H1 (cell line): Measurements from ENCODE around the gene ARHGEF3. TPM values are rescaled to one million over a fixed set of nuclear protein-coding genes. Genes with fewer than 3 reads are reported as not detected.

Experiments
- CTCF ChIA-PET: fragments of 300-600 bp; sonication (Branson Sonifier 250); formaldehyde crosslinking; loops from one replicate; lab custom pipeline; 2021; ENCODE audit not compliant: partially characterized antibody; lab: Charles Lee
- POLR2A ChIA-PET: fragments of 300-600 bp; sonication (Branson Sonifier 250); formaldehyde crosslinking; loops from one replicate; lab custom pipeline; 2021; ENCODE audit warnings: inconsistent platforms; ENCODE audit not compliant: partially characterized antibody; lab: Charles Lee
- DNase-seq, 2 experiments: peaks; one replicate each; pipeline versions ENCODE4 v3.0.0 to v3.0.0-alpha.2; 2010 to 2022; ENCODE audit warnings: low spot score in 2 of 2, low read depth in 1 of 2, mixed read lengths in 1 of 2
- FAIRE-seq: peaks from 2 replicates; lab custom pipeline; 2011; peaks lifted over from hg19 to GRCh38; lab: Jason Lieb, UNC
- H2AFZ ChIP-seq: 2 replicates; pipeline ENCODE4 v1.8.1; 2012; ENCODE audit warnings: low read length, inconsistent platforms
- H2AK5ac ChIP-seq: 2 replicates; pipeline ENCODE4 v1.6.1; 2013; ENCODE audit warnings: low read depth, low read length
- H2BK120ac ChIP-seq: replicated peaks from 2 replicates; pipeline ENCODE3; 2013; ENCODE audit warnings: low read depth, low read length, inconsistent platforms
- H2BK12ac ChIP-seq: 2 replicates; pipeline ENCODE4 v1.6.1; 2013; ENCODE audit warnings: low read depth, low read length
- H2BK15ac ChIP-seq: 2 replicates; pipeline ENCODE4 v1.6.1; 2013; ENCODE audit warnings: low read length
- H2BK20ac ChIP-seq: 2 replicates; pipeline ENCODE4 v1.6.1; 2013; ENCODE audit warnings: low read length
- H2BK5ac ChIP-seq: 2 replicates; pipeline ENCODE4 v1.6.1; 2013; ENCODE audit warnings: low read depth, low read length
- H3K14ac ChIP-seq: 2 replicates; pipeline ENCODE4 v1.6.1; 2013; ENCODE audit warnings: inconsistent platforms; ENCODE audit not compliant: insufficient read length
- H3K18ac ChIP-seq: 2 replicates; pipeline ENCODE4 v1.6.1; 2013; ENCODE audit warnings: low read length; ENCODE audit errors: extremely low read depth
- H3K23ac ChIP-seq: 2 replicates; pipeline ENCODE4 v1.6.1; 2013; ENCODE audit warnings: inconsistent platforms; ENCODE audit not compliant: insufficient read length
- H3K23me2 ChIP-seq: 2 replicates; pipeline ENCODE4 v1.6.1; 2013; ENCODE audit warnings: low read depth, low read length
- H3K27ac ChIP-seq: 2 replicates; pipeline ENCODE4 v1.6.1; 2011; ENCODE audit warnings: low read depth, low read length, inconsistent platforms
- H3K27me3 ChIP-seq, 4 experiments: replicated peaks in 1 of 4; 1 replicate in 1 of 4; 2 replicates in 3 of 4; pipeline versions ENCODE4 v1.6.1 to v1.8.1; 2011 to 2013; ENCODE audit warnings: low read length in 3 of 4, mild to moderate bottlenecking in 3 of 4, inconsistent platforms in 2 of 4, mixed read lengths in 2 of 4, moderate library complexity in 1 of 4; ENCODE audit not compliant: control insufficient read depth in 3 of 4, insufficient read depth in 3 of 4; ENCODE audit errors: extremely low read depth in 1 of 4
- H3K36me3 ChIP-seq, 4 experiments: 2 replicates each; pipeline versions ENCODE4 v1.6.1 to v1.8.1; 2011 to 2013; ENCODE audit warnings: mild to moderate bottlenecking in 4 of 4, low read length in 3 of 4, moderate library complexity in 2 of 4, control low read depth in 1 of 4, inconsistent platforms in 1 of 4; ENCODE audit not compliant: insufficient read depth in 4 of 4, control insufficient read depth in 2 of 4
- H3K4ac ChIP-seq: replicated peaks from 2 replicates; pipeline ENCODE3; 2013; ENCODE audit warnings: low read length, low read depth, mixed read lengths, inconsistent platforms; ENCODE audit not compliant: insufficient read length
- H3K4me1 ChIP-seq, 4 experiments: replicated peaks in 1 of 4; 1 replicate in 1 of 4; 2 replicates in 3 of 4; pipeline versions ENCODE4 v1.6.1 to v1.8.1; 2011 to 2013; ENCODE audit warnings: low read length in 3 of 4, inconsistent platforms in 2 of 4, mixed read lengths in 1 of 4; ENCODE audit not compliant: insufficient read depth in 4 of 4, control insufficient read depth in 3 of 4
- H3K4me2 ChIP-seq, 2 experiments: 2 replicates each; pipeline versions ENCODE4 v1.6.1 to v1.8.1; 2011 to 2013; ENCODE audit warnings: low read depth in 2 of 2, low read length in 2 of 2, control low read depth in 1 of 2, inconsistent platforms in 1 of 2, mild to moderate bottlenecking in 1 of 2; ENCODE audit not compliant: insufficient read depth in 1 of 2
- H3K4me3 ChIP-seq, 4 experiments: fragments of 200-600, 300-600 bp in 1 of 4; sonication (generic), shearing (Covaris generic), sonication (Bioruptor Twin) in 1 of 4; 2 replicates each; pipeline versions ENCODE4 v1.5.1 to v1.8.1; 2011 to 2016; ENCODE audit warnings: low read length in 4 of 4, low read depth in 3 of 4, control low read depth in 2 of 4, inconsistent platforms in 2 of 4, mild to moderate bottlenecking in 2 of 4, mixed read lengths in 1 of 4, moderate library complexity in 1 of 4; ENCODE audit not compliant: insufficient read depth in 2 of 4; ENCODE audit errors: extremely low read depth in 1 of 4
- H3K56ac ChIP-seq: replicated peaks from 2 replicates; pipeline ENCODE3; 2013; ENCODE audit warnings: low read depth, mild to moderate bottlenecking, mixed read lengths, low read length, inconsistent platforms; ENCODE audit not compliant: insufficient read length
- H3K79me1 ChIP-seq: 2 replicates; pipeline ENCODE4 v1.6.1; 2013; ENCODE audit warnings: low read depth, low read length, control low read depth
- H3K79me2 ChIP-seq, 2 experiments: 2 replicates each; pipeline versions ENCODE4 v1.6.1 to v1.8.1; 2012 to 2013; ENCODE audit warnings: low read length in 2 of 2, mild to moderate bottlenecking in 2 of 2, inconsistent platforms in 1 of 2; ENCODE audit not compliant: insufficient read depth in 2 of 2, control insufficient read depth in 1 of 2
- H3K9ac ChIP-seq, 4 experiments: replicated peaks in 1 of 4; 1 replicate in 1 of 4; 2 replicates in 3 of 4; pipeline versions ENCODE4 v1.6.1 to v1.8.1; 2011 to 2013; ENCODE audit warnings: low read depth in 3 of 4, low read length in 3 of 4, control low read depth in 2 of 4, mild to moderate bottlenecking in 2 of 4, moderate library complexity in 2 of 4, inconsistent platforms in 1 of 4; ENCODE audit errors: extremely low read depth in 1 of 4
- H3K9me3 ChIP-seq, 2 experiments: 2 replicates each; pipeline versions ENCODE4 v1.6.1 to v1.8.1; 2012 to 2013; ENCODE audit warnings: mild to moderate bottlenecking in 2 of 2, moderate library complexity in 2 of 2, control low read depth in 1 of 2, inconsistent platforms in 1 of 2, low read depth in 1 of 2, low read length in 1 of 2, mixed read lengths in 1 of 2; ENCODE audit not compliant: insufficient read depth in 2 of 2
- H4K20me1 ChIP-seq, 2 experiments: replicated peaks in 1 of 2; 2 replicates each; pipeline versions ENCODE3 to v1.8.1; 2011 to 2013; ENCODE audit warnings: inconsistent platforms in 2 of 2, low read length in 2 of 2, mild to moderate bottlenecking in 1 of 2; ENCODE audit not compliant: insufficient read depth in 2 of 2, control insufficient read depth in 1 of 2
- H4K5ac ChIP-seq: 2 replicates; pipeline ENCODE4 v1.6.1; 2013; ENCODE audit warnings: low read length, low read depth, mixed read lengths, inconsistent platforms; ENCODE audit not compliant: insufficient read length
- H4K8ac ChIP-seq: 2 replicates; pipeline ENCODE4 v1.8.0; 2013; ENCODE audit warnings: mild to moderate bottlenecking, moderate library complexity, low read length, inconsistent platforms; ENCODE audit not compliant: insufficient read depth; ENCODE audit errors: extremely low read depth
- H4K91ac ChIP-seq: replicated peaks from 2 replicates; pipeline ENCODE3; 2013; ENCODE audit warnings: low read length, mixed read lengths, inconsistent platforms; ENCODE audit not compliant: insufficient read length
- BACH1 ChIP-seq: IDR thresholded peaks from 2 replicates; pipeline ENCODE4 v1.6.1; 2012; ENCODE audit warnings: low read length, improper control_type of control experiment
- FOSL1 ChIP-seq: IDR thresholded peaks from 2 replicates; pipeline ENCODE4 v1.6.1; 2011; ENCODE audit warnings: mild to moderate bottlenecking, low read depth, low read length, moderate library complexity; ENCODE audit not compliant: insufficient read depth
- MAFK ChIP-seq: IDR thresholded peaks from 2 replicates; pipeline ENCODE4 v1.6.1; 2012; ENCODE audit warnings: low read depth, mild to moderate bottlenecking, improper control_type of control experiment, low read length
- NRF1 ChIP-seq: IDR thresholded peaks from 2 replicates; pipeline ENCODE4 v1.6.1; 2011; ENCODE audit warnings: mild to moderate bottlenecking, low read depth, low read length, improper control_type of control experiment
- SIX5 ChIP-seq: IDR thresholded peaks from 2 replicates; pipeline ENCODE4 v1.6.1; 2011; ENCODE audit warnings: mild to moderate bottlenecking, low read depth, low read length
- TAF1 ChIP-seq: IDR thresholded peaks from 2 replicates; pipeline ENCODE4 v1.6.1; 2011; ENCODE audit warnings: mild to moderate bottlenecking, low read depth, low read length
- WGBS, 2 experiments: shearing (Covaris generic) in 1 of 2; methylation state at CpG; one replicate each; pipeline versions ENCODE4 v1.1.6 to v1.1.7; 2013 to 2015; ENCODE audit warnings: low lambda C conversion rate in 2 of 2, mixed read lengths in 2 of 2, inconsistent platforms in 1 of 2, low coverage in 1 of 2, missing lambda C conversion rate in 1 of 2; ENCODE audit not compliant: insufficient replicate concordance in 2 of 2, insufficient coverage in 1 of 2, insufficient read length in 1 of 2; ENCODE audit errors: extremely low coverage in 1 of 2, missing lambda C conversion rate in 1 of 2; 5-methylcytosine and 5-hydroxymethylcytosine counted together
- polyA plus RNA-seq, 7 experiments: library from polyadenylated mRNA; depleted of rRNA in 3 of 7; stranded (reverse) in 5 of 7; unstranded in 2 of 7; fragments of >200 nt in 5 of 7; fragments of 200-250 nt in 2 of 7; gene quantifications; 1 replicate in 5 of 7; 2 replicates in 1 of 7; 4 replicates in 1 of 7; pipeline versions ENCODE4 v1.2.1 to v1.2.3, GENCODE V29; 2011 to 2013; ENCODE audit warnings: missing spikeins in 2 of 7, mixed read lengths in 2 of 7
- total RNA-seq: library from RNA; stranded (reverse); fragmentation: NEBNext Ultra II Directional; extraction: Animal tissue kit (Norgen Biotek cat#: 25700); gene quantifications from 2 replicates; pipeline ENCODE4 v1.2.1, GENCODE V29; 2021

The ARHGEF3 gene
- total and polyA plus RNA-seq, 2 of the 8 experiments (the other 6 are each of a cell fraction or from before 2014, with no cell fraction given) = 2.8 to 6.0 TPM

GRCh38 chr3:56785499-56785898 lies 16.2 kb downstream of the ARHGEF3 start:
- H2BK20ac ChIP-seq = no peak overlapping the region
- FAIRE-seq = no peak
- ChIA-PET POLR2A (interaction anchor here (0.5 kb wide), 1 partner anchor 17 kb away, joined by 3 read pairs; no protein-coding TSS in a partner anchor), CTCF (interaction anchor here (0.8 to 3.1 kb wide), 7 partner anchors 9 to 445 kb away, joined by 3 to 11 read pairs (median 3); no protein-coding TSS in a partner anchor)
- H3K4me1 ChIP-seq = no peaks in the 10 kb centered on the region; a peak in 1 of 7 replicates
- no peak overlapping the region for H3K4ac ChIP-seq
- no peak overlapping the region for H3K9ac ChIP-seq
- no peak overlapping the region for H2BK12ac ChIP-seq
- H3K18ac ChIP-seq = no peak overlapping the region
- H3K23ac ChIP-seq = no peak overlapping the region
- H3K14ac ChIP-seq = no peak overlapping the region
- no peak overlapping the region for H4K8ac ChIP-seq
- no peak overlapping the region for H3K4me2 ChIP-seq
- H3K79me2 ChIP-seq = no peaks in the 10 kb centered on the region
- no peak overlapping the region for H4K91ac ChIP-seq
- no peak overlapping the region for H2BK5ac ChIP-seq
- H4K20me1 ChIP-seq = no peaks in the 10 kb centered on the region
- no peaks in the 10 kb centered on the region for H3K9me3 ChIP-seq
- H2AFZ ChIP-seq = no peak overlapping the region
- no peak overlapping the region for H2BK120ac ChIP-seq
- H3K27me3 ChIP-seq = no peaks in the 10 kb centered on the region
- H3K36me3 ChIP-seq = no peaks in the 10 kb centered on the region
- no peak overlapping the region for H3K27ac ChIP-seq
- no peak for DNase-seq
- H3K4me3 ChIP-seq = no peak overlapping the region
- TF ChIP-seq FOSL1 = no peak
- TF ChIP-seq SIX5 = no peak
- TF ChIP-seq TAF1 = no peak
- no peak for TF ChIP-seq NRF1
- TF ChIP-seq BACH1 = no peak
- no peak for TF ChIP-seq MAFK
- no peaks in the 10 kb centered on the region for H3K79me1 ChIP-seq
- no peak overlapping the region for H3K56ac ChIP-seq
- H4K5ac ChIP-seq = no peak overlapping the region
- H3K23me2 ChIP-seq = no peaks in the 10 kb centered on the region
- no peak overlapping the region for H2BK15ac ChIP-seq
- H2AK5ac ChIP-seq = no peak overlapping the region
- WGBS, 2 experiments = 82% methylated on average over 4 of the region's 4 CpGs; no CpG with 5 or more reads in 1 of the 2 experiments
